ENCODE data around the gene SPATS2.

- TF ChIP-seq SP1 (IDR thresholded peaks at IDR 0.05) (no peak), SUZ12 (IDR thresholded peaks at IDR 0.05) (no peak)
Observed at GRCh38 chr12:49325606-49326005, 41.7 kb upstream of the SPATS2 start.

All from HEK293T (cell line).